IPS-15b (cell line): ENCODE data around the gene CDX2.

Experiments used
- H3K27me3 ChIP-seq: one replicate; pipeline ENCODE4 v1.6.1; 2013; ENCODE audit warnings: low read length; ENCODE audit not compliant: control insufficient read depth, insufficient read depth
- H3K36me3 ChIP-seq: one replicate; pipeline ENCODE4 v1.6.1; 2013; ENCODE audit warnings: low read length; ENCODE audit not compliant: control insufficient read depth, insufficient read depth
- H3K4me1 ChIP-seq: one replicate; pipeline ENCODE4 v1.6.1; 2013; ENCODE audit warnings: mild to moderate bottlenecking, low read length; ENCODE audit not compliant: control insufficient read depth, insufficient read depth
- H3K4me3 ChIP-seq: one replicate; pipeline ENCODE4 v1.5.1; 2013; ENCODE audit warnings: low read depth, low read length
- H3K9ac ChIP-seq: one replicate; pipeline ENCODE4 v1.6.1; 2013; ENCODE audit warnings: low read depth, mild to moderate bottlenecking, low read length
- H3K9me3 ChIP-seq: one replicate; pipeline ENCODE4 v1.6.1; 2013; ENCODE audit warnings: mild to moderate bottlenecking, low read length; ENCODE audit not compliant: control insufficient read depth, insufficient read depth

Gene CDX2

DNA sequence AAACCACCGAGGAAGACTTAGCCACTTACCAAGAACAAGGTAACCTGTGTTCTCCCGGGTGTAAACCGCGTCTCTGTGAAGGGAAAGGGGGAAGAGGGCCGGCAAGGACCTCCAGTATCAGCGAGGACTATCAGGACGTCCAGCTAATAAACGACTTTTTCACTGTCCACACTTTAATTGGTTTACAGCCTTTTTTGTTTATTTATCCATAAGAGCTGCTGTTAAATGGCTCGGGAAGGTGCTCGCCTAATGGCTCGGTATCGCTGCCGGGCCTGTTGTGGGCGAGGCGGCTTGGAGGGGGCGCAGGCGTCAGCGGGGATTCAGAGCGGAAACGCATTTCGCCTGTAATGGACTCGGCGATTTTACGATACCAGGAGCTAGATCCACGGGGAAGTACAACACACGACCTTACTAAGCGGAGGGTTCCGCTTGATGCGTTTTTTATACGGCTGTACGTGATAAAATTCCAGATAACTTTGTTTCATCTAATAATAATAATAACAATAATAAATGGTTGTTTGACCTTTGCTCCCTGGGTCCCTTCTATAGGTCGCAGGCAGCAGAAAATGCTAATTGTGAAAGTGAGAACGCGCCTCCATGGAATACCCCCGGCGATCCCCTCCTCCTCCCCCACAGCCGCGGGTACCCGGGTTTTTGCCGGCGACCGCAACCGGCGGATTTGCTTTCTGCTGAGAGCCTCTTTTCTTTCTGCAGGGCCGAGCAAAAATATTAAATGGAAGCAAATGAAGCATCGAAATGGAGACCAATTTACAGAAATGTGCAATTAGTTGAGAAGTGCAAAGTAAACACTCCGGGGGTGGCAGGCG lies 51.8 kb downstream of the CDX2 start:
- Histone ChIP-seq H3K27me3 (peaks cover 99% of the 10 kb centered on the region), H3K9me3 (no peaks in the 10 kb centered on the region), H3K4me1 (peaks cover 2% of the 10 kb centered on the region), H3K4me3 (peak overlapping the region; percentile 32), H3K9ac (no peak overlapping the region), H3K36me3 (no peaks in the 10 kb centered on the region)

DNA sequence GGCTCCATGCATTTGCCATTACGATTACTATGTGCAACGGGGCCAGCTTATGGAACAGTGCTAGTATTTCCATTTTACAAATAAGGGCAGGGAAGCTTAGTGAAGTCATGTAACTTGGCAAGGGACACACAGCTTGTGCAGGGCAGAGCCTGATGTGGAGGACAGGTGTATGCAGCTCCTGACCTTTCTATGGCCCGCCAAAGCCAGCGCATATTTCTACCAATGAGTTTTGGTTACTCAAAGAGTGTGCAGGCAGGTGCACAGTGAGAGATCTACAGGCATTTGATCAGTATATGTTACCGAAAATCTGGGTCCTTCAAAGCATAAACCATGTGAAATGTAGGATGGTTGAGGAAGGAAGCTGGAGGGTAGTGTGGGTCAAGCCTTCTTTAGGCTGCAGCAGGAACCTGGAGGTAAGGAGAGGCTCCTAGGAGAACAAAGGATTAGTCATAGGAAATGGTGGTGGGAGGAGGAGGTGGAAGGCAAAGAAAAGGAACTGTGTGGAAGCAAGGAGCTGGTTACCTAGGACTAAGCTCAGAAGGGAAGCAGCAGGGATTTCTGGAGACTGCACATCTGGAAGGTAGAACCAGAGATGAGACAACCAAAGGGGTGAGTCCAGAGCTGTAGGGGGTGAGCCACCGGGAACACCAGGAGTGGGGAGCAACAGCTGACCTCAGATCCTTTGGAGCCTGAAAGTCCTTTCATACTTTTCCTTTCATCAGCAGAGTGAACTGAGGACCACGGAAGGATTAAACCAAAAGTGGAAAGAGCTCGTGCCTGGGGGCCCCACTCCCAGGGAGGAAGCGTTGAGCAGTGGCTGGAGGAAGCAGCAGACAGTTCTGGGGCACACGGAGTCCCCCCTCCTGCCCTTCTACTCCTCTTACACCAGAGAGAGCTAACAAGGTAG lies 53.6 kb downstream of the CDX2 start:
- Histone ChIP-seq H3K4me3 (no peak overlapping the region), H3K27me3 (peaks cover 90% of the 10 kb centered on the region), H3K4me1 (peaks cover 2% of the 10 kb centered on the region), H3K36me3 (no peaks in the 10 kb centered on the region), H3K9ac (no peak overlapping the region), H3K9me3 (no peaks in the 10 kb centered on the region)

DNA sequence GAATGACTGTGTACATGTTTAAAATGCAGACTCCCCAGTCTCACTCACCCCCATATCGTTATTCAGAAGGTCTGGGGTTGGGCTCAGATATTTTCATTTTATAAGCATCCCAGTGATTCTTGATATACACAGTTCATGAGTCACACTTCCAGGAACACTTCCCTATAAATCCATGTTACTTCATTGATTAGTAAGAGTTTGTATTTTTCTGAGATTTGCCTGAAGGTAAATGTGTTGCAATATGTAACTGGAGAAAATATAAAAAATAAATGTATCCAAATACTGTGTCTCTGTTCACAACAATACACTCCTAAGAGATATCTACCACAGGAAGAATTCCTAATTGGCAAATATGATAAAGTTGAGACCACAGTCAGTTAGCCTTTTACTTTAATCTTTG lies 56.0 kb downstream of the CDX2 start:
- Histone ChIP-seq H3K4me1 (peaks cover 2% of the 10 kb centered on the region), H3K9me3 (no peaks in the 10 kb centered on the region), H3K9ac (no peak overlapping the region), H3K36me3 (no peaks in the 10 kb centered on the region), H3K27me3 (peaks cover 83% of the 10 kb centered on the region), H3K4me3 (no peak overlapping the region)

DNA sequence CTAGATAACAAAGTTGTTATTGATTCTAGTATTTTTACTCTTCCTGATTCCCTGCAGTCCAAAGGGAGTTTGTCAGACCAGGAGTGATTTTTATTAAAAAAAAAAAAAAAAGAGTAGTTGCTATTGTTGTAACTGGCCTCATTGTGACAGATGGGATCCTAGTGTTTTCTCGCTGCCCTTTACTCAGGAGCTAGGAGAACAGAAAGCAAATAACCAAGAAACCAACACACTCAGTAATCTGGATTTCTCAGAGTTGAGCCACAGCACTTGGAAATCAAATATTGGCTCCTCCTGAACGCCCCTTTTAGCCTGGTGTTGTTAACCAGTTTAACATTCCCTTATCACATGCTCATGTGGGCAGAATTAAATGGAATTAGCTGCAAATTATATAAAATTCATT lies 57.6 kb downstream of the CDX2 start:
- Histone ChIP-seq H3K27me3 (peaks cover 75% of the 10 kb centered on the region), H3K4me3 (no peak overlapping the region), H3K9ac (no peak overlapping the region), H3K36me3 (no peaks in the 10 kb centered on the region), H3K9me3 (no peaks in the 10 kb centered on the region), H3K4me1 (no peaks in the 10 kb centered on the region)
